PC-9 (cell line): Measurements from ENCODE around the gene SHKBP1.

Source experiments
- EZH2 ChIP-seq: fragments of 200-600 bp; sonication (generic); IDR thresholded peaks from 2 replicates; pipeline ENCODE4 v1.8.0; 2017; ENCODE audit warnings: antibody characterized with exemption, low read depth
- TF ChIP-seq, protein P1 (sequence below): fragments of 200-600 bp; sonication (generic); conservative IDR thresholded peaks from 2 replicates; pipeline ENCODE4 v1.6.1; 2017; ENCODE audit warnings: mixed run types, antibody characterized with exemption, mild to moderate bottlenecking, moderate library complexity

GRCh38 chr19:40589591-40590429, 13.1 kb downstream of the SHKBP1 start:
- TF ChIP-seq, protein P1, sequence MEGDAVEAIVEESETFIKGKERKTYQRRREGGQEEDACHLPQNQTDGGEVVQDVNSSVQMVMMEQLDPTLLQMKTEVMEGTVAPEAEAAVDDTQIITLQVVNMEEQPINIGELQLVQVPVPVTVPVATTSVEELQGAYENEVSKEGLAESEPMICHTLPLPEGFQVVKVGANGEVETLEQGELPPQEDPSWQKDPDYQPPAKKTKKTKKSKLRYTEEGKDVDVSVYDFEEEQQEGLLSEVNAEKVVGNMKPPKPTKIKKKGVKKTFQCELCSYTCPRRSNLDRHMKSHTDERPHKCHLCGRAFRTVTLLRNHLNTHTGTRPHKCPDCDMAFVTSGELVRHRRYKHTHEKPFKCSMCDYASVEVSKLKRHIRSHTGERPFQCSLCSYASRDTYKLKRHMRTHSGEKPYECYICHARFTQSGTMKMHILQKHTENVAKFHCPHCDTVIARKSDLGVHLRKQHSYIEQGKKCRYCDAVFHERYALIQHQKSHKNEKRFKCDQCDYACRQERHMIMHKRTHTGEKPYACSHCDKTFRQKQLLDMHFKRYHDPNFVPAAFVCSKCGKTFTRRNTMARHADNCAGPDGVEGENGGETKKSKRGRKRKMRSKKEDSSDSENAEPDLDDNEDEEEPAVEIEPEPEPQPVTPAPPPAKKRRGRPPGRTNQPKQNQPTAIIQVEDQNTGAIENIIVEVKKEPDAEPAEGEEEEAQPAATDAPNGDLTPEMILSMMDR: no peak
- no peak for TF ChIP-seq EZH2
